Cardiac muscle cell (in vitro differentiated cells and primary cell): ENCODE data around the gene TAS2R1. TPM values are rescaled to one million over a fixed set of nuclear protein-coding genes. Genes with fewer than 3 reads are reported as not detected.

Source experiments
- DNase-seq, 2 donors: peaks; one replicate each; pipeline versions ENCODE4 v3.0.0 to v3.0.0-alpha.2; 2010 to 2017; ENCODE audit warnings: low read depth in 1 of 2, low spot score in 1 of 2
- H3K27ac ChIP-seq: fragments of 200-600 bp; sonication (generic); 2 replicates; pipeline ENCODE4 v1.5.1; 2016
- H3K27me3 ChIP-seq: fragments of 200-600 bp; sonication (generic); 2 replicates; pipeline ENCODE4 v1.6.0; 2016; ENCODE audit warnings: control low read depth
- H3K36me3 ChIP-seq: fragments of 200-600 bp; sonication (generic); 2 replicates; pipeline ENCODE4 v1.5.1; 2016; ENCODE audit warnings: control low read depth
- H3K4me1 ChIP-seq: fragments of 200-600 bp; sonication (generic); 2 replicates; pipeline ENCODE4 v1.8.1; 2017; ENCODE audit warnings: low read depth, mild to moderate bottlenecking, mixed run types
- H3K4me3 ChIP-seq: fragments of 200-600 bp; sonication (generic); 2 replicates; pipeline ENCODE4 v1.5.1; 2016; ENCODE audit warnings: mild to moderate bottlenecking
- H3K9me3 ChIP-seq: fragments of 200-600 bp; sonication (generic); 2 replicates; pipeline ENCODE4 v1.5.1; 2017; ENCODE audit warnings: low read depth, mild to moderate bottlenecking, control low read depth
- polyA plus RNA-seq: library from polyadenylated mRNA; unstranded; fragments of >200 nt; fragmentation: Nextera tagmentation; extraction: Ambion mirVana; gene quantifications from 2 replicates; pipeline ENCODE4 v1.2.1, GENCODE V29; 2016
- total RNA-seq: library from RNA; depleted of rRNA; stranded (reverse); fragments of >200 nt; gene quantifications from 2 replicates; pipeline ENCODE4 v1.2.3, GENCODE V29; 2016
- TF ChIP-seq, protein P1 (sequence below): IDR thresholded peaks from 2 replicates; pipeline ENCODE4 v1.5.1; 2012; ENCODE audit warnings: low read depth, mild to moderate bottlenecking, low read length

Gene TAS2R1
- total and polyA plus RNA-seq, 2 experiments from 2014 or later: not detected

DNA sequence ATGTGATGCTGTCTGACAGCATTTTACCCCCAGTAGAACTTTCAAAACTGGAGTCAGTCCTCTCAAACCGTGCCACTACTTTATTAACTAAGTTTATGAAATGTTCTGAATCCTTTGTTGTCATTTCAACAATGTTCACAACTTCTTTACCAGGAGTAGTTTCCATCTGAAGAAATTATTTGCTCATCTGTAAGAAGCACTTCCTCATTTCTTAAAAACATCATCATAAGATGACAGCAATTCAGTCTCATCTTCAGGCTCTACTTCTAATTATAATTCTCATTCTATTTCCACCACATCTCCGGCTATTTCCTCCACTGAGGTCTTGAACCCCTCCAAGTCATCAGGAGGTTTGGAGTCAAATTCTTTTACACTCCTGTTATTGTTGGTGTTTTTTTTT lies 2.3 kb upstream of the TAS2R1 start:
- H3K27me3 ChIP-seq: no peaks in the 10 kb centered on the region
- TF ChIP-seq, protein P1, sequence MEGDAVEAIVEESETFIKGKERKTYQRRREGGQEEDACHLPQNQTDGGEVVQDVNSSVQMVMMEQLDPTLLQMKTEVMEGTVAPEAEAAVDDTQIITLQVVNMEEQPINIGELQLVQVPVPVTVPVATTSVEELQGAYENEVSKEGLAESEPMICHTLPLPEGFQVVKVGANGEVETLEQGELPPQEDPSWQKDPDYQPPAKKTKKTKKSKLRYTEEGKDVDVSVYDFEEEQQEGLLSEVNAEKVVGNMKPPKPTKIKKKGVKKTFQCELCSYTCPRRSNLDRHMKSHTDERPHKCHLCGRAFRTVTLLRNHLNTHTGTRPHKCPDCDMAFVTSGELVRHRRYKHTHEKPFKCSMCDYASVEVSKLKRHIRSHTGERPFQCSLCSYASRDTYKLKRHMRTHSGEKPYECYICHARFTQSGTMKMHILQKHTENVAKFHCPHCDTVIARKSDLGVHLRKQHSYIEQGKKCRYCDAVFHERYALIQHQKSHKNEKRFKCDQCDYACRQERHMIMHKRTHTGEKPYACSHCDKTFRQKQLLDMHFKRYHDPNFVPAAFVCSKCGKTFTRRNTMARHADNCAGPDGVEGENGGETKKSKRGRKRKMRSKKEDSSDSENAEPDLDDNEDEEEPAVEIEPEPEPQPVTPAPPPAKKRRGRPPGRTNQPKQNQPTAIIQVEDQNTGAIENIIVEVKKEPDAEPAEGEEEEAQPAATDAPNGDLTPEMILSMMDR: no peak
- H3K4me3 ChIP-seq: no peak overlapping the region
- no peaks in the 10 kb centered on the region for H3K9me3 ChIP-seq
- no peak for DNase-seq
- H3K27ac ChIP-seq: no peak overlapping the region
- no peaks in the 10 kb centered on the region for H3K4me1 ChIP-seq
- no peaks in the 10 kb centered on the region for H3K36me3 ChIP-seq

DNA sequence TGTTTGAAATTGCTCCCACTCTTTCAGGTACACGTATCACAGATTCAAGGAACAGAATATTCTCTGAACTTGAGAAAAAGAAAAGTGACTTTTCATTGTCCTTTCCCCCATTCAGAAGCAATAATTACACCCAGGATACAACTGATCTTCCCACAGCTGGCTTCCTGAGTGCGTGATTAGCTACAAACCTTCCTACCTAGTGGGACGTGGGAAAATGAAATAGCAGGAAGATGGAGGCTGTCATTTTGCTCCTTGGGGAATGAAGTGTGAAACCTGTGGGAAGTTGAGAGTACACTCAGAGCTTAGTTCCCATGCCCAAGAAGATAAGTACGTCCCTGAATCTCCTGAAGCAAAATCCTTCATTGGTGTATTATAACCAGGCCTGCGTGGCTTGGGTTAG lies 2.6 kb downstream of the TAS2R1 start:
- Histone ChIP-seq H3K27ac (no peak overlapping the region), H3K27me3 (no peaks in the 10 kb centered on the region), H3K4me3 (no peak overlapping the region), H3K4me1 (peaks cover 9% of the 10 kb centered on the region), H3K36me3 (no peaks in the 10 kb centered on the region), H3K9me3 (no peaks in the 10 kb centered on the region)
- DNase-seq: no peak
- TF ChIP-seq, protein P1: no peak

DNA sequence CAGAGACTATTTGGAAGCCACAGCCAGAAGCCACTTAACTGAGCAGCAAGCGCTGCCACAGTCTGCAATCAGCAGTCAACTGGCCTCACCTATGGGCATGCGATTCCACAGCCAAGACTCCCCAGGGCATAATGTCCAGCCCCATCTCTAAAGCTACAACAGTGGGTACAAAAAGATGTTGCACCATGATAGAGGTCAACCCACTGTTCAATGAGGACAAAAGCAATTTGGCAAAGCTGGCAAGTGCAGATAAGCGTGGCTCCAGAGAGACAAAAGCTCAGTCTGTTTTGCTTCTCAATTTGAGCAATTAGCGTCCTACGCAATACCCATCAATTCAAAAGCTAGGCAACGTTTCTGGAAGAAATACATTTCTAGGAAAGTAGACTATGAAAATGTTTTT lies 3.2 kb downstream of the TAS2R1 start:
- H3K27me3 ChIP-seq: no peaks in the 10 kb centered on the region
- TF ChIP-seq, protein P1: no peak
- H3K4me3 ChIP-seq: no peak overlapping the region
- no peak for DNase-seq
- H3K36me3 ChIP-seq: no peaks in the 10 kb centered on the region
- peaks cover 15% of the 10 kb centered on the region for H3K4me1 ChIP-seq
- H3K27ac ChIP-seq: no peak overlapping the region
- H3K9me3 ChIP-seq: no peaks in the 10 kb centered on the region

DNA sequence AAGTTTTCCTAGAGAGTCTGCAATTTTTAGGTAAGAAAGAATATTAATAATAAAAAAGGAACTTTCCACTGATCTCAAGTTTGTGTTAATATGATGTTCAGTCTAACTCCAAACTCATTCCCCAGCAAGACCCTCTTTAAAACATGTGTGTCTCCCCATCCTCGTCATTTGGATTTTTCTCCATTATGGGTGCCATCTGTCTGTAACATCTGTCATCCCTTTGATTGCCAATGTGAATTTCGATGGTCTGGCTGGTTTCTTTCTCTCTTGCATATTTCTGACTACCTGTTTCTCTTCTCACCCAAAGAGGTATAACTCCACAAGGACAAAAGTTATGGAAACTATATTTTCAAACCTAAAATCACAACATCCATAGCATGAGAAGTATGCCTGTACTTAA lies 4.4 kb downstream of the TAS2R1 start:
- Histone ChIP-seq H3K4me3 (no peak overlapping the region), H3K36me3 (no peaks in the 10 kb centered on the region)
- TF ChIP-seq, protein P1: no peak

DNA sequence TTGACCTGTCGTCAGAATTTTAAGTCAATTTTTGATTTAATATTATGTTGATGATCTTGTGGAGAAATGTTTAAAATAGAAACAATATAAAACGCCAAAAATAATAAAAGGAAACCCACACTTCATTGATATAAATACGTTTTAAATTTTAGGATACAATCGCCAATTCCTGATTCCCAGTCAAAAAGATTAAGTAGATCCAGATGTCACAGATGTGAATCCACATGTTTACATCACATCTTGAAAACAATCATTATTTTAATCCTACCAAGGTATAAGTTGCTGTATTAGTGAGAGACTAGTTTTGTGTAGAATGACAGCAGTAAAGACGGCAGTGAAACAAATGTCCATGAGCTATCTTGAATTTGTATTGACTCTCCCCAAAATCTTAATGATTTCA lies 4.9 kb downstream of the TAS2R1 start:
- TF ChIP-seq, protein P1: no peak
- Histone ChIP-seq H3K36me3 (no peaks in the 10 kb centered on the region), H3K4me3 (no peak overlapping the region), H3K9me3 (no peaks in the 10 kb centered on the region), H3K4me1 (peaks cover 25% of the 10 kb centered on the region), H3K27ac (no peak overlapping the region), H3K27me3 (no peaks in the 10 kb centered on the region)
- no peak for DNase-seq

More for the DNA sequence above, 4.4 kb downstream of the TAS2R1 start:
- Histone ChIP-seq H3K27ac (no peak overlapping the region), H3K27me3 (no peaks in the 10 kb centered on the region), H3K9me3 (no peaks in the 10 kb centered on the region), H3K4me1 (peaks cover 25% of the 10 kb centered on the region)
- DNase-seq: no peak
